Left lung (tissue), 10 donors: ENCODE measurements around the gene TTC22. TPM values are rescaled to one million over a fixed set of nuclear protein-coding genes. Genes with fewer than 3 reads are reported as not detected.

Source experiments
- ATAC-seq: fragments of 200-7000 bp; cut with Tn5 transposase; one replicate; pipeline ENCODE4 v1.9.1; 2020; ENCODE audit warnings: moderate library complexity
- DNase-seq, 4 donors: peaks; one replicate each; pipeline ENCODE4 v3.0.0-alpha.2; 2013 to 2020
- H3K27ac ChIP-seq, 2 donors: fragments of 200-600 bp; sonication (generic) in 1 of 2; one replicate each; pipeline versions ENCODE4 v1.5.0 to v1.8.0; 2020 to 2021
- H3K27me3 ChIP-seq, 2 donors: fragments of 200-600 bp; sonication (generic) in 1 of 2; one replicate each; pipeline versions ENCODE4 v1.5.0 to v1.8.0; 2020 to 2021
- H3K36me3 ChIP-seq, 2 donors: fragments of 200-600 bp; sonication (generic) in 1 of 2; one replicate each; pipeline versions ENCODE4 v1.5.0 to v1.8.0; 2020 to 2021
- H3K4me1 ChIP-seq, 2 donors: fragments of 200-600 bp; one replicate each; pipeline ENCODE4 v1.8.0; 2021
- H3K4me3 ChIP-seq, 2 donors: fragments of 200-600 bp; sonication (generic) in 1 of 2; one replicate each; pipeline versions ENCODE4 v1.5.0 to v1.8.0; 2020 to 2021; ENCODE audit warnings: mild to moderate bottlenecking in 1 of 2
- H3K9me3 ChIP-seq, 2 donors: fragments of 200-600 bp; sonication (generic) in 1 of 2; one replicate each; pipeline versions ENCODE4 v1.5.0 to v1.8.0; 2020 to 2021
- intact Hi-C, 2 donors: fragments of 100-400 bp; cut with DNase I; formaldehyde crosslinking; loops; one replicate each; pipeline versions ENCODE4 v1.11.2 to v1.14.2; 2022
- polyA plus RNA-seq, 6 donors: library from polyadenylated mRNA; unstranded; fragments of 120-200 nt; gene quantifications; one replicate each; pipeline ENCODE4 v1.2.1, GENCODE V29; 2013; ENCODE audit not compliant: insufficient read length in 6 of 6
- total RNA-seq, 2 donors: library from RNA; stranded (reverse); fragmentation: NEBNext Ultra II Directional; extraction: Animal tissue kit (Norgen Biotek cat#: 25700); gene quantifications; one replicate each; pipeline ENCODE4 v1.2.1, GENCODE V29; 2021
- TF ChIP-seq, protein P1 (sequence below), 2 donors: fragments of 200-600 bp; sonication (generic) in 1 of 2; IDR thresholded peaks; one replicate each; pipeline versions ENCODE4 v1.5.0 to v1.8.0; 2021; ENCODE audit warnings: antibody characterized with exemption in 2 of 2
- donor health status: DM: no; HTN: yes; CAD: no.
- donor health status: DM: no; HTN: no; CAD: no.

TTC22 gene
- total and polyA plus RNA-seq, 8 donors: 2.9 to 7.7 (median 4.2) TPM

DNA sequence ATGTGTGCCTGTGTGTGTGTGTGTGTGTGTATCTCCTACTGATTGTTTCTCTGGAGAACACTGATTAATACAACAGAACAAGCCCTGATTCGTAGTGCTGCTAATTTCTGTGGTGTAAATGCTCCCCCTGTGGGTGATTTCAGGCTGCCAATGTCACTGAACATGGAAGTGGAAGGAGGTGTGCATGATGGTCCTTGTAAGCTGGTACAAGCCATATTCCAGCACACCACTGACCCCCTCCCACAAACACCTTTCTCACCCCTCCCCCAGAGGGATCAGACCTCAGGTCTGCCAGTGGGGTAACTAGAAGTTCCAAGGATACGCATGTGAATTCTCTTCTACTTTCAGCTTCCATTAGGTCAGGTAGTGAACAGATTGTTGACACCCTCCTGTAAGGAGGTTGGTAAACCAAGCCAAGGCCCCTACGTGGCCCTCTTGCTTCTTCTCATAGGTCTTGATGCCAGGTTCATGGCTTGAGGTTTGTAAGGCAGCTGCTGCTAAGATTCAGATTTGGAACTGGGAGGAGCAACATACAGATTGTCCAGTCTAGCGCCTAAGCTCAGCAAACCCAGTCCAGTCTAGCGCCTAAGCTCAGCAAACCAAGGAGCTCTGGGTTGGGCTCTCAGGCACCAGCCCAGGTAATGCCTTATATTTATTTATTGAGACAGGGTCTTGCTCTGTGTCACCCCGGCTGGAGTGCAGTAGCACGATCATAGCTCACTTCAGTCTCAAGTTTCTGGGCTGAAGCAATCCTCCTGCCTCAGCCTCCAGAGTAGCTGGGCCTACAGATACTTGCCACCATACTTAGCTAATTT is 47.2 kb upstream of the TTC22 start:
- DNase-seq (no peak), ATAC-seq (no peak)
- Histone ChIP-seq H3K9me3 (no peaks in the 10 kb centered on the region), H3K4me3 (no peak overlapping the region), H3K4me1 (peaks cover 0 to 5% of the 10 kb centered on the region in 2 donors), H3K36me3 (peaks cover 0 to 57% of the 10 kb centered on the region in 2 donors), H3K27ac (no peak overlapping the region), H3K27me3 (no peaks in the 10 kb centered on the region)
- TF ChIP-seq, protein P1, sequence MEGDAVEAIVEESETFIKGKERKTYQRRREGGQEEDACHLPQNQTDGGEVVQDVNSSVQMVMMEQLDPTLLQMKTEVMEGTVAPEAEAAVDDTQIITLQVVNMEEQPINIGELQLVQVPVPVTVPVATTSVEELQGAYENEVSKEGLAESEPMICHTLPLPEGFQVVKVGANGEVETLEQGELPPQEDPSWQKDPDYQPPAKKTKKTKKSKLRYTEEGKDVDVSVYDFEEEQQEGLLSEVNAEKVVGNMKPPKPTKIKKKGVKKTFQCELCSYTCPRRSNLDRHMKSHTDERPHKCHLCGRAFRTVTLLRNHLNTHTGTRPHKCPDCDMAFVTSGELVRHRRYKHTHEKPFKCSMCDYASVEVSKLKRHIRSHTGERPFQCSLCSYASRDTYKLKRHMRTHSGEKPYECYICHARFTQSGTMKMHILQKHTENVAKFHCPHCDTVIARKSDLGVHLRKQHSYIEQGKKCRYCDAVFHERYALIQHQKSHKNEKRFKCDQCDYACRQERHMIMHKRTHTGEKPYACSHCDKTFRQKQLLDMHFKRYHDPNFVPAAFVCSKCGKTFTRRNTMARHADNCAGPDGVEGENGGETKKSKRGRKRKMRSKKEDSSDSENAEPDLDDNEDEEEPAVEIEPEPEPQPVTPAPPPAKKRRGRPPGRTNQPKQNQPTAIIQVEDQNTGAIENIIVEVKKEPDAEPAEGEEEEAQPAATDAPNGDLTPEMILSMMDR (IDR thresholded peaks at IDR 0.05): no peak
- intact Hi-C loops: no loop called here

DNA sequence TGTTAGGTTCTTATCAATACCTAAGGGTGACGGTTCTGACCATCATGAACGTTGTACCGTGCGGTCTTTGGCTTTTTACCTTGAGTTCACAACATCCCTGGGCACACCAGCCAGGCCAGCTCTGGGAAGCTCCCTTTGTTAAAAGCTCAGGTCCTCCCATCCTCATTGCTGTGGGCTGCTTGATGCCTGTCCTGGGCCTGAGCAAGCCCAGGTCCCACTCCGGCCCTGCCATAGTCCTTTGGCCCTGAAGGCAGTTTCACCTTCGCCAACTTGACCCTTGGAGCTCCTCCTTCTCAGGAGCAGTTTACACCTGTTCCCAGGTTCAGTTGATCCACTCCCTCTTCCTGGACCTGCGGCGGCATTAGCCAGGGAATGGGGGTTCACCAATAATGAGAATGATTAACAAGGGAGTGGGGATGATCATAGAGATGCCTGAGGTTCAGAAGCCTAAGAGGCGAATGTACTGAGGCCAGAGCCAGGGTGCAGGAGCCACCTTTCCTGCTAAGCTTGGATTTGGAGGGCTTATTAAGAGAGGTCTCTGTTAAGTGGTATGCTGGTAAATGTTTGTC is 45.7 kb upstream of the TTC22 start:
- Histone ChIP-seq H3K9me3 (no peaks in the 10 kb centered on the region), H3K27me3 (no peaks in the 10 kb centered on the region)

DNA sequence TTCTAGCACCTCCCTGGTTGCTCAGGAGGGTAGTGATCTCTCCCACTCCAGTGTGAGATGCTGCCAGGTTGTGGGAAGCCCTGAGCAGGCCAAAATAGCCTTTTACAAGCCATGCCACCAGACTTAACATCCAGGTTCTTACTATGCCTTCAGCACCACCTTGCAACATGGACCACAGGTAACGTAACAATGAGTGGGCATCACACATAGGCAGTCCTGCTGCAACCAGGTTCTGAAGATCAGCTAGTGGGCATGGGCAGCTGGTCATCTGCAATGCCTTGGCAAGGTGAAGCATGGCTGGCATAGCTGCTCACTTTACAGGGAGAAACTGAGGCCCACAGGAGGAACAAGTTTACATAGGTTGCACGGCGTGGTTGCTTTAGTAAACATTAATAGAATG is 45.2 kb upstream of the TTC22 start:
- no peak for ATAC-seq
- intact Hi-C loops: no loop called here

More for the DNA sequence above, 45.7 kb upstream of the TTC22 start:
- ATAC-seq (no peak), DNase-seq (no peak)
- Histone ChIP-seq H3K27ac (no peak overlapping the region), H3K4me3 (no peak overlapping the region), H3K36me3 (peaks cover 0 to 42% of the 10 kb centered on the region in 2 donors), H3K4me1 (peaks cover 0 to 5% of the 10 kb centered on the region in 2 donors)
- intact Hi-C loops: no loop called here
- TF ChIP-seq, protein P1 (IDR thresholded peaks at IDR 0.05): no peak

DNA sequence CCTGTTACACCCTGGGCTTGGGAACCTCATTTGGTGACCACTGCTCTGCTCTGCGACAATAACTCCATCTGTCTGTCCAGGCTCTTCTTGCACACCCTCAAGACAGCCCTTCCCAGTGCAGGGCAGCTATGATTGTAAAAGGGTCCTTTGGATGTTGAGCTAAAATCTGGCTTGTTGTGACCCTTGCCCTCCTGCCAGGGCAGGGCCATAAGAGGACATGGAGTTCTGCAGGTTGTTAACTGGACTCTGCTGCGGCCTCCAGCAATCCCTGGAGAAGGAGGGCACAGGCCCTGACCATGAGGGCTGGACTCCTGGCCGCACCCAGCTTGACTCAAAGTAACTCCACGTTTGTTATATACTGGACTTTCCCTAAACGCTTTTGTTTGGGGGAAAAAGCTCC is 44.6 kb upstream of the TTC22 start:
- TF ChIP-seq, protein P1 (IDR thresholded peaks at IDR 0.05): no peak
- Histone ChIP-seq H3K27ac (no peak overlapping the region), H3K4me1 (no peaks in the 10 kb centered on the region), H3K27me3 (no peaks in the 10 kb centered on the region), H3K36me3 (peaks cover 0 to 31% of the 10 kb centered on the region in 2 donors), H3K9me3 (no peaks in the 10 kb centered on the region), H3K4me3 (no peak overlapping the region)
- ATAC-seq (no peak), DNase-seq (no peak)
- intact Hi-C loops: no loop called here

More for the DNA sequence above, 45.2 kb upstream of the TTC22 start:
- Histone ChIP-seq H3K27ac (no peak overlapping the region), H3K4me1 (peaks cover 0 to 4% of the 10 kb centered on the region in 2 donors), H3K4me3 (no peak overlapping the region), H3K36me3 (peaks cover 0 to 37% of the 10 kb centered on the region in 2 donors), H3K27me3 (no peaks in the 10 kb centered on the region), H3K9me3 (no peaks in the 10 kb centered on the region)
- TF ChIP-seq, protein P1 (IDR thresholded peaks at IDR 0.05): no peak
- DNase-seq: no peak

DNA sequence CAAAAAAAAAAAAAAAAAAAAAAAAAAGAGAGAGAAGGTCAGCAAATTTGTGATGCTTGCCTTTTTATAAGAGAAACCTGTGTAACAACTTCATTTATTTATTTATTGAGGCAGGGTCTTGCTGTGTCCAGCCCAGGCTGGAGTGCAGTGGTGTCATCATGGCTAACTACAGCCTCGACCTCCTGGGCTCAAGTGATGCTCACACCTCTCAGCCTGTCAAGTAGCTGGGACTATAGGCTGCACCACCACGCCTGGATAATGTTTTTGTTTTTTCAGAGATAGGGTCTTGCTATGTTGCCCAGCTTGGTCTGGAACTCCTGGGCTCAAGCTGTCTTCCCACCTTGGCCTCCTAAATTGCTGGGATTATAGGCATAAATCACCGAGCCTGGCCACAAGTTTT is 43.4 kb upstream of the TTC22 start:
- intact Hi-C loops: no loop called here
- H3K27me3 ChIP-seq: no peaks in the 10 kb centered on the region
- DNase-seq: no peak
- no peaks in the 10 kb centered on the region for H3K9me3 ChIP-seq
- TF ChIP-seq, protein P1 (IDR thresholded peaks at IDR 0.05): no peak
- H3K4me1 ChIP-seq: no peaks in the 10 kb centered on the region
- ATAC-seq: no peak
- peaks cover 0 to 19% of the 10 kb centered on the region in 2 donors for H3K36me3 ChIP-seq
- H3K4me3 ChIP-seq: no peak overlapping the region
- H3K27ac ChIP-seq: no peak overlapping the region
